Anterior cingulate cortex (tissue), 58 donors: ENCODE measurements around the gene FRK.
"Not testable (repeated sequence)": the region's sequence is repeated elsewhere in the genome, so short reads cannot be mapped to it uniquely, and the experiment has no call there.

ENCODE experiments used
- DNase-seq, 58 donors: peaks; one replicate each; lab custom pipeline; 2025; lab: John Stamatoyannopoulos, UW

The FRK gene

GRCh38 chr6:115896538-115897129 lies 164.1 kb downstream of the FRK start:
- DNase-seq = peak in 3 of 58 donors; percentile 0 to 41 (median 37)

- DNase-seq = no peak
Measured at GRCh38 chr6:115894426-115894992, 166.2 kb downstream of the FRK start.

GRCh38 chr6:115891750-115892149 lies 168.9 kb downstream of the FRK start:
- no peak for DNase-seq

- DNase-seq = no peak
Measured at GRCh38 chr6:115891111-115891669, 169.5 kb downstream of the FRK start.

GRCh38 chr6:115890238-115890637 lies 170.5 kb downstream of the FRK start:
- no peak for DNase-seq

GRCh38 chr6:115888687-115889470 lies 171.8 kb downstream of the FRK start:
- not testable (repeated sequence) for DNase-seq

GRCh38 chr6:115887891-115888290 lies 172.8 kb downstream of the FRK start:
- DNase-seq = no peak

- DNase-seq = no peak
Measured at GRCh38 chr6:115885636-115886366, 174.9 kb downstream of the FRK start.

- no peak for DNase-seq
Measured at GRCh38 chr6:115882771-115883170, 177.9 kb downstream of the FRK start.

- no peak for DNase-seq
Measured at GRCh38 chr6:115882174-115882573, 178.5 kb downstream of the FRK start.
